IMR-90 (cell line): ENCODE data around the gene ABCF1. TPM values are rescaled to one million over a fixed set of nuclear protein-coding genes. Genes with fewer than 3 reads are reported as not detected.

Experiments used
- ATAC-seq: fragments of 200-7000 bp; cut with Tn5 transposase; 2 replicates; pipeline ENCODE4 v1.9.1; 2020; ENCODE audit warnings: low read depth, mild to moderate bottlenecking, moderate library complexity
- BruUV-seq: library from RNA; stranded (reverse); fragments of 400-500 nt; replicated peaks from 2 replicates; lab custom pipeline; 2021; lab: Mats Ljungman, UMichigan
- CTCF ChIA-PET: fragments of 300-600 bp; formaldehyde crosslinking; extraction: SDS; loops from one replicate; lab custom pipeline; 2021; ENCODE audit warnings: antibody characterized with exemption; lab: Yijun Ruan, JAX
- POLR2A ChIA-PET: fragments of 300-600 bp; sonication (Branson Sonifier 250); formaldehyde crosslinking; loops from one replicate; lab custom pipeline; 2022; ENCODE audit warnings: antibody characterized with exemption; ENCODE audit not compliant: unreplicated experiment; lab: Charles Lee
- DNase-seq: peaks from one replicate; pipeline ENCODE4 v3.0.0; 2013
- H2AFZ ChIP-seq: replicated peaks from 2 replicates; pipeline ENCODE3; 2013; ENCODE audit warnings: low read length, mild to moderate bottlenecking; ENCODE audit not compliant: poor library complexity
- H2AK5ac ChIP-seq: 2 replicates; pipeline ENCODE4 v1.6.1; 2013; ENCODE audit warnings: low read depth, low read length, inconsistent platforms
- H2AK9ac ChIP-seq: replicated peaks from 2 replicates; pipeline ENCODE3; 2013; ENCODE audit warnings: mild to moderate bottlenecking, low read depth, low read length, moderate library complexity; ENCODE audit not compliant: poor library complexity
- H2BK120ac ChIP-seq: 2 replicates; pipeline ENCODE4 v1.6.1; 2013; ENCODE audit warnings: low read depth, low read length, inconsistent platforms
- H2BK15ac ChIP-seq: 3 replicates; pipeline ENCODE4 v1.6.1; 2013; ENCODE audit warnings: low read depth, low read length, inconsistent platforms
- H2BK20ac ChIP-seq: 2 replicates; pipeline ENCODE4 v1.6.1; 2013; ENCODE audit warnings: low read depth, mild to moderate bottlenecking, inconsistent platforms, low read length, moderate library complexity
- H2BK5ac ChIP-seq: 2 replicates; pipeline ENCODE4 v1.6.1; 2013; ENCODE audit warnings: mild to moderate bottlenecking, low read depth, low read length, inconsistent platforms; ENCODE audit not compliant: poor library complexity, severe bottlenecking
- H3K14ac ChIP-seq: replicated peaks from 2 replicates; pipeline ENCODE4 v1.6.1; 2013; ENCODE audit warnings: low read depth, low read length, inconsistent platforms
- H3K18ac ChIP-seq: 2 replicates; pipeline ENCODE4 v1.6.1; 2013; ENCODE audit warnings: low read depth, low read length, control low read depth
- H3K23ac ChIP-seq: 2 replicates; pipeline ENCODE4 v1.6.1; 2013; ENCODE audit warnings: low read depth, low read length, inconsistent platforms
- H3K27ac ChIP-seq: 2 replicates; pipeline ENCODE4 v1.5.1; 2013; ENCODE audit warnings: mild to moderate bottlenecking, control low read depth, low read length; ENCODE audit not compliant: insufficient read depth
- H3K27me3 ChIP-seq: 2 replicates; pipeline ENCODE4 v1.6.1; 2013; ENCODE audit warnings: low read length; ENCODE audit not compliant: control insufficient read depth, insufficient read depth
- H3K36me3 ChIP-seq: 2 replicates; pipeline ENCODE4 v1.6.1; 2013; ENCODE audit warnings: low read length, mixed read lengths; ENCODE audit not compliant: control insufficient read depth, insufficient read depth
- H3K4ac ChIP-seq: 2 replicates; pipeline ENCODE4 v1.6.1; 2013; ENCODE audit warnings: low read depth, low read length, inconsistent platforms
- H3K4me1 ChIP-seq: 2 replicates; pipeline ENCODE4 v1.6.1; 2013; ENCODE audit warnings: low read length, mixed read lengths; ENCODE audit not compliant: control insufficient read depth, insufficient read depth
- H3K4me2 ChIP-seq: 2 replicates; pipeline ENCODE4 v1.6.1; 2013; ENCODE audit warnings: low read depth, mild to moderate bottlenecking, control low read depth, low read length, moderate library complexity
- H3K4me3 ChIP-seq: 2 replicates; pipeline ENCODE4 v1.5.1; 2013; ENCODE audit warnings: low read depth, mild to moderate bottlenecking, control low read depth, low read length, moderate library complexity; ENCODE audit not compliant: insufficient read depth
- H3K56ac ChIP-seq: 2 replicates; pipeline ENCODE4 v1.6.1; 2013; ENCODE audit warnings: low read length, inconsistent platforms; ENCODE audit not compliant: insufficient read depth; ENCODE audit errors: extremely low read depth
- H3K79me1 ChIP-seq, 2 experiments: 2 replicates each; pipeline ENCODE4 v1.6.1; 2013; ENCODE audit warnings: low read length in 2 of 2, inconsistent platforms in 1 of 2, low read depth in 1 of 2
- H3K9ac ChIP-seq: 2 replicates; pipeline ENCODE4 v1.6.1; 2013; ENCODE audit warnings: low read depth, low read length, control low read depth
- H3K9me1 ChIP-seq: 2 replicates; pipeline ENCODE4 v1.6.1; 2013; ENCODE audit warnings: low read length, inconsistent platforms; ENCODE audit not compliant: insufficient read depth
- H3K9me3 ChIP-seq: 2 replicates; pipeline ENCODE4 v1.6.1; 2013; ENCODE audit warnings: low read length; ENCODE audit not compliant: control insufficient read depth, insufficient read depth
- H4K20me1 ChIP-seq: 2 replicates; pipeline ENCODE4 v1.6.1; 2013; ENCODE audit warnings: low read length, inconsistent platforms; ENCODE audit not compliant: insufficient read depth
- H4K5ac ChIP-seq: 2 replicates; pipeline ENCODE4 v1.6.1; 2013; ENCODE audit warnings: mild to moderate bottlenecking, low read depth, low read length, control low read depth
- H4K8ac ChIP-seq, 2 experiments: 2 replicates each; pipeline ENCODE4 v1.6.1; 2013; ENCODE audit warnings: low read depth in 2 of 2, low read length in 2 of 2, control low read depth in 1 of 2, inconsistent platforms in 1 of 2
- H4K91ac ChIP-seq: 2 replicates; pipeline ENCODE4 v1.6.1; 2013; ENCODE audit warnings: low read depth, low read length, inconsistent platforms; ENCODE audit not compliant: insufficient read depth
- BHLHE40 ChIP-seq: fragments of 150-350 bp; IDR thresholded peaks from 2 replicates; pipeline ENCODE4 v1.6.1; 2016; ENCODE audit warnings: mild to moderate bottlenecking, low read depth, low read length
- CHD1 ChIP-seq: IDR thresholded peaks from 2 replicates; pipeline ENCODE4 v1.6.1; 2012; ENCODE audit warnings: low read depth, low read length, improper control_type of control experiment
- NFE2L2 ChIP-seq: fragments of 150-350 bp; IDR thresholded peaks from 2 replicates; pipeline ENCODE4 v1.6.1; 2016; ENCODE audit warnings: low read depth, mild to moderate bottlenecking, low read length
- RAD21 ChIP-seq: IDR thresholded peaks from 2 replicates; pipeline ENCODE4 v1.6.1; 2012; ENCODE audit warnings: low read length, improper control_type of control experiment
- RCOR1 ChIP-seq: IDR thresholded peaks from 2 replicates; pipeline ENCODE4 v1.6.1; 2012; ENCODE audit warnings: mild to moderate bottlenecking, low read length, improper control_type of control experiment; ENCODE audit not compliant: insufficient replicate concordance
- USF2 ChIP-seq: fragments of 150-350 bp; IDR thresholded peaks from 2 replicates; pipeline ENCODE4 v1.6.1; 2017; ENCODE audit warnings: mild to moderate bottlenecking, antibody characterized with exemption, low read length, low read depth
- WGBS, 2 experiments: methylation state at CpG; one replicate each; pipeline versions ENCODE4 v1.1.5 to v1.1.7; 2013; ENCODE audit warnings: missing lambda C conversion rate in 2 of 2; ENCODE audit not compliant: insufficient read length in 1 of 2; ENCODE audit errors: extremely low coverage in 2 of 2; 5-methylcytosine and 5-hydroxymethylcytosine counted together
- dilution Hi-C: fragments of 300-500 bp; cut with HindIII; formaldehyde crosslinking; loops from one replicate; pipeline ENCODE4 v1.14.3; 2018; ENCODE audit warnings: low sequenced_read_pairs; ENCODE audit not compliant: unreplicated experiment
- in situ Hi-C: fragments of 300-500 bp; cut with MboI; formaldehyde crosslinking; loops from 3 replicates; pipeline ENCODE4 v1.14.3; 2019; ENCODE audit warnings: low sequenced_read_pairs, inconsistent platforms, mixed read lengths
- intact Hi-C: fragments of 100-400 bp; cut with micrococcal nuclease; formaldehyde crosslinking; loops from 2 replicates; pipeline ENCODE4 v1.10.0; 2022
- polyA plus RNA-seq, 3 experiments: library from polyadenylated mRNA; depleted of rRNA; stranded (reverse); fragments of >200 nt; gene quantifications; 2 replicates each; pipeline ENCODE4 v1.2.3, GENCODE V29; 2012; ENCODE audit warnings: low replicate concordance in 1 of 3
- total RNA-seq: library from RNA; depleted of rRNA; stranded (reverse); fragments of >200 nt; gene quantifications from 2 replicates; pipeline ENCODE4 v1.2.3, GENCODE V29; 2012
- TF ChIP-seq, protein P1 (sequence below): fragments of 150-350 bp; IDR thresholded peaks from 2 replicates; pipeline ENCODE4 v1.6.1; 2016; ENCODE audit warnings: low read depth, mild to moderate bottlenecking, low read length, moderate library complexity, borderline replicate concordance

The ABCF1 gene
- total and polyA plus RNA-seq, 2 of the 4 experiments (the other 2 are of a cell fraction): 39.1 to 48.6 TPM

- no peak for TF ChIP-seq NFE2L2
Measured at GRCh38 chr6:30590509-30590908, 19.3 kb downstream of the ABCF1 start (continued).

- H3K9me1 ChIP-seq: no peaks in the 10 kb centered on the region; the same call in 1 of the 2 replicates
- no CpG with 5 or more reads among the region's 1 CpG for WGBS, 2 experiments
- H2BK120ac ChIP-seq: no peak overlapping the region
- H4K91ac ChIP-seq: no peak overlapping the region
- H3K4me3 ChIP-seq: no peak overlapping the region
- in situ Hi-C loops (no loop called here), dilution Hi-C loops (no loop called here), intact Hi-C loops (no loop called here)
- peak overlapping the region; percentile 41 for H3K4ac ChIP-seq
- H3K9ac ChIP-seq: no peak overlapping the region
- no peaks in the 10 kb centered on the region for H3K9me3 ChIP-seq
- ChIA-PET POLR2A (no interaction called here), CTCF (interaction anchor here (0.6 to 1.4 kb wide), 3 partner anchors 22 to 49 kb away, joined by 3 read pairs; no protein-coding TSS in a partner anchor)
- H3K27me3 ChIP-seq: no peaks in the 10 kb centered on the region
- H4K5ac ChIP-seq: no peak overlapping the region; the same call in 1 of the 2 replicates
- peaks cover 5% of the 10 kb centered on the region; the same call in 1 of the 2 replicates for H4K20me1 ChIP-seq
- peak overlapping the region in 1 of 2 experiments; percentile 20; a peak in 2 of 4 replicates for H4K8ac ChIP-seq
- H2BK15ac ChIP-seq: no peak overlapping the region
- no peak overlapping the region for H3K4me2 ChIP-seq
- ATAC-seq: peak; percentile 91
- no peak overlapping the region for H2AK9ac ChIP-seq
- H2AFZ ChIP-seq: no peak overlapping the region
- TF ChIP-seq CHD1: no peak
- TF ChIP-seq RAD21: no peak
- TF ChIP-seq, protein P1, sequence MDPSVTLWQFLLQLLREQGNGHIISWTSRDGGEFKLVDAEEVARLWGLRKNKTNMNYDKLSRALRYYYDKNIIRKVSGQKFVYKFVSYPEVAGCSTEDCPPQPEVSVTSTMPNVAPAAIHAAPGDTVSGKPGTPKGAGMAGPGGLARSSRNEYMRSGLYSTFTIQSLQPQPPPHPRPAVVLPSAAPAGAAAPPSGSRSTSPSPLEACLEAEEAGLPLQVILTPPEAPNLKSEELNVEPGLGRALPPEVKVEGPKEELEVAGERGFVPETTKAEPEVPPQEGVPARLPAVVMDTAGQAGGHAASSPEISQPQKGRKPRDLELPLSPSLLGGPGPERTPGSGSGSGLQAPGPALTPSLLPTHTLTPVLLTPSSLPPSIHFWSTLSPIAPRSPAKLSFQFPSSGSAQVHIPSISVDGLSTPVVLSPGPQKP: no peak
- peak; percentile 87 for TF ChIP-seq NFE2L2
- TF ChIP-seq RCOR1: no peak
- no peak for TF ChIP-seq BHLHE40
- TF ChIP-seq USF2: no peak
- peaks cover 16 to 18% of the 10 kb centered on the region in 2 experiments for H3K79me1 ChIP-seq
- no peak overlapping the region for H3K23ac ChIP-seq
- H2BK20ac ChIP-seq: no peak overlapping the region
- H3K18ac ChIP-seq: peak overlapping the region; percentile 24; the same call in 1 of the 2 replicates
- H3K4me1 ChIP-seq: peaks cover 7% of the 10 kb centered on the region
- H3K14ac ChIP-seq: no peak overlapping the region
- no TSS peak for BruUV-seq
- DNase-seq: peak; percentile 72
- peak overlapping the region; percentile 85; the same call in 1 of the 2 replicates for H3K27ac ChIP-seq
- peaks cover 54% of the 10 kb centered on the region for H3K36me3 ChIP-seq
- peak overlapping the region; percentile 16 for H2BK5ac ChIP-seq
- no peak overlapping the region for H3K56ac ChIP-seq
- H2AK5ac ChIP-seq: no peak overlapping the region
Measured at GRCh38 chr6:30591008-30591407, 19.8 kb downstream of the ABCF1 start.
